LNCAP (cell line): ENCODE results near the gene KRT82.

Source experiments
- CTCF ChIP-seq: fragments of 450-650 bp; IDR thresholded peaks from 2 replicates; pipeline ENCODE4 v1.5.1; 2017; ENCODE audit warnings: mild to moderate bottlenecking

Gene KRT82

GRCh38 chr12:52414936-52415335 lies 8.8 kb upstream of the KRT82 start:
- TF ChIP-seq CTCF = no peak

- TF ChIP-seq CTCF = no peak
Observed at GRCh38 chr12:52413782-52414345, 7.7 kb upstream of the KRT82 start.

DNA sequence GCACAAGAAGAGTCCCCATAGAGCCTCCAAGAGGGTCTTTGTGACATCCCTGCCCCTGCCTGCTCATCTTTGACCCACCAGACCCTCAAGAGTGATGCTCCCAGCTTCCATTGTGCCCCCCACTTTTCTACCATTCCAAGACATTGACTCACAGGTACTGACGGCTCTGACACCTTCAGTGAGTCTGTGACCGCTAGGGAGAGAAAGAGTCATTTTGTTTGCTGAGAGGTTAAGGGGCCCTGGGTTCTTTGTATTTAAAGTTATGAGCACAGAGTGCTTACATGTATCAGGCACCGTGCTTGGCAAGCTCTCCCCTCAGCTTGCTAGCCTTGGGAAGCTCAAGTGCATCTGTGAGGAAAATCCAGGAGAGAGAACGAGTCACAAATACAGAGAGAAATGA lies 7.1 kb upstream of the KRT82 start:
- TF ChIP-seq CTCF = no peak

DNA sequence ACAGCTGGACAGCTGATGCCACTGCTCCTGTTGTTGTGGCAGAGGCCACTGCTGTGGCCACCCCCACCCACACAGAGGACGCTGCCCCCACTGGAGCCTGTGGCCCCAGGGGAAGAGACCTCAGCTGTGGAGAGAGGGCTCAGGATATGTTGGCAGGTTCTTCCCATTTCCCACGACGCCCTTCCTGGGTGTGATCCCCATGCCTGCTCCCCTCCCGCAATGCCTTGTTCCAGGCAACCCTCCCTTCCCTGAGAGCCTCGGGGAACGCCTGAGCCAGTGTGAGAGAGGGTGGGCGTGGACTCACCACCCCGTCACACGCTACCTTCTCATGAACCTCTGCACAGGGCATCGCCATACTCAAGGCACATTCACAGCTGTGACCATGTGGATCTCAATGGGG lies 5.7 kb upstream of the KRT82 start:
- TF ChIP-seq CTCF = no peak

DNA sequence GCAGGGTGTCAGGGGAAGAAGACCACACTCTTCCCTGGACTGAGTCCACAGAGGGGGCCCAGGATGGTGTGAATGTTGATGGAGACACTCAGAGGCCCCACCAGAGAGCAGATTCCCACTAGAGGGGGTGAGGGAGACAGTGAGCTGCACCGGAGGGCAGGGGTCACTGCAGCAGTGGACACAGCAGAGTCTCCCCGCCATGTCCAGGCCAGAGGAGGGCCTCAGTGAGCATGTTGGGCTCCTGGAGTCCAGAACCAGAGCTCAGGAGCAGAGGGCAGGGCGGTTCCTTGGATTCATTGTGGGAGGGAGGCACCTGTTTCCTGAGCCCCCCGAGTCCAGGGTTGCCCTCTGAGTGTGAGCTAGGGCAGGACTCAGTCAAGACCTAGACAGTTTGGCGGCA lies 1.8 kb upstream of the KRT82 start:
- no peak for TF ChIP-seq CTCF

- no peak for TF ChIP-seq CTCF
Observed at GRCh38 chr12:52404951-52405350, 1.2 kb downstream of the KRT82 start.

- no peak for TF ChIP-seq CTCF
Observed at GRCh38 chr12:52403561-52403960, 2.6 kb downstream of the KRT82 start.

DNA sequence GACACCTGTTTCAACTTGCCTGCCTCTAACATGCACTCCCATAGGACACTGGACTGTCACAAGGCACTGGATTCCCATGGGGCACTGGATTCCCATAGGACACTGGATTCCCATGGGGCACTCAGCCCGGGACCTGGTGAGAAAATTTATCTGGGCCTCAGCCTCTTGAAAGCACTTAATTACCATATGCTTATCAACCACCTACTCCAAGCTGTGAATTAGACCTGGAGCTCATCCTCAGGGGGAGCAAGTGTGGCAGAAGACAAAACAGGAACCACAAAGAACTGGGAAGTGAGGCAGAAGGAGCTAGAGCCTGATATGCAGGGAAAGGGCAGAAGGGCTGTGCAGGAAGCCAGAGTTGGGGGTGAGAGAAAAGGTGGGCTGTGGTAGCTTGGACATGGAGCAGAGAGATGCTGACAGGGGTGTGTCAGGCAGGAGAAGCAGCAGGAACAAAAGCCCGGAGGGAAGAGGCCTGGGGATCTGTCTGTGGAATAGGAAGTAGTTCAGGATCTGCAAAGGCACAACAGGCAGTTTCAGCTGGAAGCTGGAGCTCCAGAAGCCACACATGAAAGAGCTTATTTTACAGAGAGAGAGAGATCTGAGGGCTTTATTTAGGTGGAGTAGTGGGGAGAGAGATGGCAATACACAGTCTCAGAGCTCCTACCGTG lies 3.1 kb downstream of the KRT82 start:
- TF ChIP-seq CTCF = no peak
